Transverse colon (tissue), 4 donors: ENCODE measurements around the gene PIWIL4. TPM values are rescaled to one million over a fixed set of nuclear protein-coding genes. Genes with fewer than 3 reads are reported as not detected.

Source experiments
- DNase-seq: peaks from one replicate; pipeline ENCODE4 v3.0.0-alpha.2; 2019
- H3K27ac ChIP-seq, 4 donors: fragments of 200-600 bp; sonication (generic); 2 replicates each; pipeline ENCODE4 v1.5.1; 2016 to 2018; ENCODE audit warnings: inconsistent platforms in 4 of 4
- H3K27me3 ChIP-seq: fragments of 200-600 bp; sonication (generic); 2 replicates; pipeline ENCODE4 v1.5.1; 2017; ENCODE audit warnings: inconsistent platforms
- H3K36me3 ChIP-seq, 4 donors: fragments of 200-600 bp; sonication (generic); 2 replicates each; pipeline ENCODE4 v1.5.1; 2017 to 2019; ENCODE audit warnings: inconsistent platforms in 4 of 4
- H3K4me1 ChIP-seq, 4 donors: fragments of 200-600 bp; sonication (generic); 2 replicates each; pipeline ENCODE4 v1.5.1; 2017 to 2020; ENCODE audit warnings: inconsistent platforms in 4 of 4
- H3K4me3 ChIP-seq, 4 donors: fragments of 200-600 bp; sonication (generic); 1 replicate in 1 of 4; 2 replicates in 3 of 4; pipeline versions ENCODE4 v1.5.1 to v1.6.1; 2017 to 2019; ENCODE audit warnings: inconsistent platforms in 4 of 4
- H3K9me3 ChIP-seq, 2 donors: fragments of 200-600 bp; sonication (generic); 2 replicates each; pipeline ENCODE4 v1.5.1; 2017 to 2019; ENCODE audit warnings: inconsistent platforms in 2 of 2
- EP300 ChIP-seq: sonication (generic); formaldehyde crosslinking; IDR thresholded peaks from one replicate; pipeline ENCODE4 v1.6.1; 2017; ENCODE audit warnings: antibody characterized with exemption, low read depth
- POLR2A ChIP-seq: fragments of 450-650 bp; IDR thresholded peaks from one replicate; pipeline ENCODE4 v1.6.1; 2016; ENCODE audit warnings: antibody characterized with exemption, mild to moderate bottlenecking, moderate library complexity
- POLR2AphosphoS5 ChIP-seq, 3 donors: sonication (generic); formaldehyde crosslinking; IDR thresholded peaks; one replicate each; pipeline ENCODE4 v1.6.1; 2016; ENCODE audit warnings: antibody characterized with exemption in 3 of 3
- WGBS, 2 donors: methylation state at CpG; one replicate each; pipeline ENCODE4 v1.1.5; 2018; ENCODE audit warnings: low coverage in 1 of 2; 5-methylcytosine and 5-hydroxymethylcytosine counted together
- in situ Hi-C, 4 donors: fragments of 200-750 bp; cut with MboI; loops; one replicate each; pipeline versions ENCODE4 v1.15.0 to v1.15.1; 2017; ENCODE audit warnings: low sequenced_read_pairs in 3 of 4, low pct_ligation_motif_present in 1 of 4, low pct_unique_long_range_greater_than_20kb in 1 of 4
- intact Hi-C: fragments of 100-400 bp; cut with DNase I; formaldehyde crosslinking; loops from one replicate; pipeline ENCODE4 v1.15.1; 2023; ENCODE audit warnings: low total_unique reads
- total RNA-seq, 4 donors: library from RNA; depleted of rRNA; stranded (reverse); fragments of >200 nt; gene quantifications; one replicate each; pipeline ENCODE4 v1.1.0, GENCODE V29; 2016
- TF ChIP-seq, protein P1 (sequence below), 5 experiments: fragments of 200-600 bp in 3 of 5; fragments of 450-650 bp in 2 of 5; sonication (generic) in 3 of 5; IDR thresholded peaks; 1 replicate in 2 of 5; 2 replicates in 3 of 5; pipeline ENCODE4 v1.5.1; 2016 to 2017; ENCODE audit warnings: antibody characterized with exemption in 5 of 5, inconsistent platforms in 3 of 5, mild to moderate bottlenecking in 2 of 5, moderate library complexity in 1 of 5

The PIWIL4 gene
- total RNA-seq, 4 donors from 2014 or later: 6.7 to 17.9 (median 8.9) TPM

DNA sequence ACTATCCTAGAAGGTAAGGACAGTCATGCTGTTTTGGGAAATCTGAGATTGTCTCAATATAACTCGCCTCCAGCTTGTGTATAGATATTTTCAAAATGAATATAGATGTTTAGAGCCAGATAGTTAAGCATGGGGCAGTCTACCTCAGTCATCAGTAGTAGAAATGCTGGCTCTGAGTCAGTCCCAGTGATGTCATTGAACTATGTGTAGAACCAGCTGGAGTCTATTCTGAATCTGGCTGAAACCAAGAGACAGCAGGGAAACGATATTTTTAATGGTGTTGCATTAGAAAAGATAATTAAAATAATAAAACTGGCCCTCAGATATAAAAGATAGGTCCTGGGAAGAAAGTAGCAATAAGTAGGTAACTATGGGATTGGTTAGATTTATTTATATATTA lies 25.9 kb downstream of the PIWIL4 start:
- no peak for DNase-seq
- intact Hi-C loops: no loop called here
- TF ChIP-seq EP300 (no peak), POLR2A (no peak), POLR2AphosphoS5 (IDR thresholded peaks at IDR 0.05) (no peak)
- TF ChIP-seq, protein P1, sequence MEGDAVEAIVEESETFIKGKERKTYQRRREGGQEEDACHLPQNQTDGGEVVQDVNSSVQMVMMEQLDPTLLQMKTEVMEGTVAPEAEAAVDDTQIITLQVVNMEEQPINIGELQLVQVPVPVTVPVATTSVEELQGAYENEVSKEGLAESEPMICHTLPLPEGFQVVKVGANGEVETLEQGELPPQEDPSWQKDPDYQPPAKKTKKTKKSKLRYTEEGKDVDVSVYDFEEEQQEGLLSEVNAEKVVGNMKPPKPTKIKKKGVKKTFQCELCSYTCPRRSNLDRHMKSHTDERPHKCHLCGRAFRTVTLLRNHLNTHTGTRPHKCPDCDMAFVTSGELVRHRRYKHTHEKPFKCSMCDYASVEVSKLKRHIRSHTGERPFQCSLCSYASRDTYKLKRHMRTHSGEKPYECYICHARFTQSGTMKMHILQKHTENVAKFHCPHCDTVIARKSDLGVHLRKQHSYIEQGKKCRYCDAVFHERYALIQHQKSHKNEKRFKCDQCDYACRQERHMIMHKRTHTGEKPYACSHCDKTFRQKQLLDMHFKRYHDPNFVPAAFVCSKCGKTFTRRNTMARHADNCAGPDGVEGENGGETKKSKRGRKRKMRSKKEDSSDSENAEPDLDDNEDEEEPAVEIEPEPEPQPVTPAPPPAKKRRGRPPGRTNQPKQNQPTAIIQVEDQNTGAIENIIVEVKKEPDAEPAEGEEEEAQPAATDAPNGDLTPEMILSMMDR (IDR thresholded peaks at IDR 0.05): no peak

DNA sequence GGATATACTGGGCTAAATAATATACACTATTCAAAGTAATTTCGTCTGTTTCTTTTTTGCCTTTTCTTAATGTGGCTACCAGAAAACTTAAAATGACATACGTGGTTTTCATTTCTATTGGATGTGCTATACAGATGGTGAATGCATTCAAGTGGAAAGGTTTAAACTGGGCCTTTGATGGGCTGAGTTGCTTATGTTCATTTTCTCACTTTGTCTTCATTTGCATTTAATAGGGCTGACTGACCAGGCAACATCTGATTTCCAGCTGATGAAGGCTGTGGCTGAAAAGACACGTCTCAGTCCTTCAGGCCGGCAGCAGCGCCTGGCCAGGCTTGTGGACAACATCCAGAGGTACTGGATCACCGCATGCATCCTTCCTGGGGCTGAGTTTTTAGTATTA lies 27.9 kb downstream of the PIWIL4 start:
- intact Hi-C loops (no loop called here), in situ Hi-C loops (loop anchor here in 1 of 4 donors (10.0 kb wide), 1 partner anchor 70 kb away; no protein-coding TSS in a partner anchor)
- H3K9me3 ChIP-seq: no peaks in the 10 kb centered on the region
- no peaks in the 10 kb centered on the region for H3K27me3 ChIP-seq
- no peaks in the 10 kb centered on the region for H3K4me1 ChIP-seq
- peaks cover 0 to 8% (median 0%) of the 10 kb centered on the region in 4 donors for H3K36me3 ChIP-seq
- no peak for DNase-seq
- no peak overlapping the region for H3K4me3 ChIP-seq
- 84 to 90% methylated on average over 6 of the region's 6 CpGs for WGBS, 2 donors
- TF ChIP-seq, protein P1 (IDR thresholded peaks at IDR 0.05): no peak
- TF ChIP-seq POLR2AphosphoS5 (IDR thresholded peaks at IDR 0.05): no peak
- TF ChIP-seq POLR2A: no peak
- no peak for TF ChIP-seq EP300
- no peak overlapping the region for H3K27ac ChIP-seq

More for the DNA sequence above, 25.9 kb downstream of the PIWIL4 start:
- WGBS, 2 donors: 67 to 77% methylated on average over 2 of the region's 2 CpGs
- in situ Hi-C loops: loop anchor here in 1 of 4 donors (10.0 kb wide), 1 partner anchor 68 kb away; no protein-coding TSS in a partner anchor
- no peaks in the 10 kb centered on the region for H3K9me3 ChIP-seq
- no peak overlapping the region for H3K4me3 ChIP-seq
- H3K4me1 ChIP-seq: no peaks in the 10 kb centered on the region
- no peak overlapping the region for H3K27ac ChIP-seq
- H3K36me3 ChIP-seq: peaks cover 0 to 13% (median 4%) of the 10 kb centered on the region in 4 donors
- H3K27me3 ChIP-seq: no peaks in the 10 kb centered on the region

DNA sequence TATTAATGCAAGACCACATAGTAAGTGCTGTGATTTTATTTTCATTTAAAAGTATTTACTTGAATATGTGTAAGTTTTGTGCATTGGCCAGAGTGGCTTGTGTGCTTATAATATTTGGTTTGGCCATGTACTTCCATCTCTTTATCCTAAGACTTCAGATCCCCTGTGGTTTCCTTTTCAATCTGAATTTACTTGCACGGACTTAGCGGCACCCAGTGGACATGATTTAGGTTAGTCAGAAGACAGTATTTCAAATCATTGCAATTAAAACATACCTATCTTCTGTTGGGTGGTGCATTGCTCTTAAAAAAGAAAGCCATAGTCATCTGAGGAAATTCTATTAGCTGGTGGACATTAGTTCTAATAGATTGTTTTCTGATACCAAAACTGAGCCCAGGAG lies 30.7 kb downstream of the PIWIL4 start:
- 20 to 67% methylated on average over 2 of the region's 2 CpGs for WGBS, 2 donors
- DNase-seq: no peak
- Histone ChIP-seq H3K36me3 (peaks cover 0 to 5% (median 0%) of the 10 kb centered on the region in 4 donors), H3K27me3 (no peaks in the 10 kb centered on the region), H3K9me3 (no peaks in the 10 kb centered on the region), H3K4me3 (no peak overlapping the region), H3K4me1 (no peaks in the 10 kb centered on the region), H3K27ac (no peak overlapping the region)
- intact Hi-C loops (no loop called here), in situ Hi-C loops (loop anchor here in 1 of 4 donors (10.0 kb wide), 1 partner anchor 73 kb away; no protein-coding TSS in a partner anchor)
- TF ChIP-seq POLR2AphosphoS5 (IDR thresholded peaks at IDR 0.05) (no peak), EP300 (no peak), POLR2A (no peak)
- TF ChIP-seq, protein P1 (IDR thresholded peaks at IDR 0.05): peak in 1 of 5 experiments; percentile 24

DNA sequence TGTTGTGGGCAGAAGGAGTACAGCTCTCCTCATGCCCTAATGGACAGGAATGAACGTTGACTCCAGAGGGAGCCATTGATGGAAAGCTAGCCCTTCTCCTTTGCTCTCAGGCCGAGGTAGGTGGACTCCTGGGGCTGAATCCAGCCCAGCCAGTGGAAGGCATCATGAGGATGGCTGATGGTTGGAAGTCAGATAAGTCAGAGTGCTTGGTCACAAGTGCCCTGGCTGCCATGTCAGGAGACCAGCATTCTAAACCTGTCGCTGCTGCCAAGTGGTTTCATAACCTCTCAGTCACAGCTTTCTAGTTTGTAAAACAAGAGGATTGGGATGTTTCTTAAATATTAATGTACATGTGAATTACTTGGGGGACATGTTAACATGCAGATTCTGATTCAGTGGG lies 32.3 kb downstream of the PIWIL4 start:
- TF ChIP-seq, protein P1 (IDR thresholded peaks at IDR 0.05): no peak
- TF ChIP-seq POLR2A (no peak), POLR2AphosphoS5 (IDR thresholded peaks at IDR 0.05) (no peak), EP300 (no peak)
- H3K36me3 ChIP-seq: peaks cover 0 to 5% (median 0%) of the 10 kb centered on the region in 4 donors
- in situ Hi-C loops (loop anchor here in 1 of 4 donors (10.0 kb wide), 1 partner anchor 75 kb away; no protein-coding TSS in a partner anchor), intact Hi-C loops (no loop called here)
- 65% methylated on average over 3 of the region's 3 CpGs; no CpG with 5 or more reads in 1 of the 2 donors for WGBS, 2 donors
- no peaks in the 10 kb centered on the region for H3K27me3 ChIP-seq
- no peaks in the 10 kb centered on the region for H3K9me3 ChIP-seq
- no peaks in the 10 kb centered on the region for H3K4me1 ChIP-seq
- no peak overlapping the region for H3K4me3 ChIP-seq
- no peak overlapping the region for H3K27ac ChIP-seq
- no peak for DNase-seq
